ENCODE results near the gene TMEM184A.

- no peak for TF ChIP-seq CTCF (conservative IDR thresholded peaks at IDR 0.05)
- no peak for TF ChIP-seq EZH2 (IDR thresholded peaks at IDR 0.05; ENCODE audit: low read depth)
These were observed 17.3 kb downstream of the TMEM184A start for GRCh38 chr7:1538544-1539180.

Data from PC-9 (cell line).